Calu3 (cell line): Measurements from ENCODE around the gene SND1. TPM values are rescaled to one million over a fixed set of nuclear protein-coding genes. Genes with fewer than 3 reads are reported as not detected.

Experiments
- BruUV-seq: library from RNA; stranded (reverse); fragments of 400-500 nt; replicated peaks from 2 replicates; lab custom pipeline; 2021; lab: Mats Ljungman, UMichigan
- CTCF ChIA-PET: fragments of 300-600 bp; sonication (Branson Sonifier 250); formaldehyde crosslinking; loops from one replicate; lab custom pipeline; 2022; ENCODE audit warnings: antibody characterized with exemption; lab: Charles Lee
- DNase-seq: peaks from one replicate; pipeline ENCODE4 v3.0.0; 2022
- H3K27ac Mint-ChIP-seq: one replicate; pipeline ENCODE4 v1.8.0; 2022; ENCODE audit warnings: mixed read lengths; ENCODE audit not compliant: unreplicated experiment
- H3K27me3 Mint-ChIP-seq: one replicate; pipeline ENCODE4 v1.8.0; 2022; ENCODE audit warnings: mixed read lengths; ENCODE audit not compliant: unreplicated experiment
- H3K36me3 Mint-ChIP-seq: one replicate; pipeline ENCODE4 v1.8.0; 2022; ENCODE audit warnings: mild to moderate bottlenecking, moderate library complexity, mixed read lengths; ENCODE audit not compliant: insufficient read depth, unreplicated experiment
- H3K4me1 Mint-ChIP-seq: one replicate; pipeline ENCODE4 v1.8.0; 2022; ENCODE audit warnings: mild to moderate bottlenecking, low read depth, mixed read lengths; ENCODE audit not compliant: unreplicated experiment
- H3K4me3 Mint-ChIP-seq: one replicate; pipeline ENCODE4 v1.8.0; 2022; ENCODE audit warnings: mild to moderate bottlenecking, low read depth, moderate library complexity, mixed read lengths; ENCODE audit not compliant: unreplicated experiment
- H3K9me3 Mint-ChIP-seq: one replicate; pipeline ENCODE4 v1.8.0; 2022; ENCODE audit warnings: low read depth, mixed read lengths; ENCODE audit not compliant: unreplicated experiment
- intact Hi-C: fragments of 100-400 bp; cut with micrococcal nuclease; formaldehyde crosslinking; loops from one replicate; pipeline ENCODE4 v1.10.0; 2022; ENCODE audit not compliant: unreplicated experiment
- total RNA-seq: library from RNA; stranded (reverse); gene quantifications from 2 replicates; pipeline ENCODE4 v1.2.3, GENCODE V29; 2022
- TF ChIP-seq, protein P1 (sequence below): fragments of 200-600 bp; IDR thresholded peaks from one replicate; pipeline ENCODE4 v1.8.0; 2022; ENCODE audit warnings: antibody characterized with exemption; ENCODE audit not compliant: unreplicated experiment

The SND1 gene
- total RNA-seq, 1 experiment from 2014 or later, result 205 TPM

DNA sequence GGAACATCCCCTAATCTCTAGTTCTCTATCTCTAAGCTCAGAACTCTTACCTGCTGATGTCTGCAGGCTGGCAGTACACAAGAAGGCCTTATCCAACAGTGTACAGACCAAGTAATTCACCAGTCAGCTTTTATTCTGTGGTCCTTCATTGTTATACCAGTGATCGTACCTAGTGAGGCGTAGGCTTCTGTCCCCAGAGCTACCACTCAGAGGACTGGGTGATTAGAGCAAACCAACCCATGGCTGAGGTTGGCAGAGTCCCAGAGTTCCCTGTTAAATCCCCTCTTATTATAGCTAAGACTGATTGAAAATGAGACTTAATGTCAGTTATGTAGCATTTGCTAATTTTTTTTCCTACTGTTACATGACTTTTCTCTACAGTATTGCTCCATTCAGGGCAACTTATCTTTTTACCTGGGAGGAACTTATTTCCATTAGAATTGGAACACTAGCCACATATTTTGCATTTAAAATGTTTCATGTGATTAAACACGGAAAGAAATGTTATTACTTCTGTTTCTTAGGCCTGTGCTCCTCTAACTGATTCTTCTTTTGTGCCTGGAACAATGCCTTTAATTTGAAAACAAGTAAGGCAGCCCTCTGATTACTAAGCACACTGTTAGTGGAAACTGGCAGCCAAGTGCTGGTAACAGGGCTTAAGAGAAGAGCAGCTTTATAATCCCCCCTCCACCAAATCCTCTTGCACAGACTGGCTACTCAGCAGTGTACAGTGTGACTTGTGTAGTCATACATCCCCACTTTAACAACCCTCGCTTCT lies 252.1 kb downstream of the SND1 start:
- CTCF ChIA-PET, result no interaction called here
- Mint-ChIP-seq H3K27ac (no peak overlapping the region), H3K9me3 (no peaks in the 10 kb centered on the region), H3K27me3 (no peaks in the 10 kb centered on the region), H3K4me3 (no peak overlapping the region), H3K4me1 (peaks cover 40% of the 10 kb centered on the region), H3K36me3 (peaks cover 14% of the 10 kb centered on the region)
- intact Hi-C loops, result no loop called here
- TF ChIP-seq, protein P1, sequence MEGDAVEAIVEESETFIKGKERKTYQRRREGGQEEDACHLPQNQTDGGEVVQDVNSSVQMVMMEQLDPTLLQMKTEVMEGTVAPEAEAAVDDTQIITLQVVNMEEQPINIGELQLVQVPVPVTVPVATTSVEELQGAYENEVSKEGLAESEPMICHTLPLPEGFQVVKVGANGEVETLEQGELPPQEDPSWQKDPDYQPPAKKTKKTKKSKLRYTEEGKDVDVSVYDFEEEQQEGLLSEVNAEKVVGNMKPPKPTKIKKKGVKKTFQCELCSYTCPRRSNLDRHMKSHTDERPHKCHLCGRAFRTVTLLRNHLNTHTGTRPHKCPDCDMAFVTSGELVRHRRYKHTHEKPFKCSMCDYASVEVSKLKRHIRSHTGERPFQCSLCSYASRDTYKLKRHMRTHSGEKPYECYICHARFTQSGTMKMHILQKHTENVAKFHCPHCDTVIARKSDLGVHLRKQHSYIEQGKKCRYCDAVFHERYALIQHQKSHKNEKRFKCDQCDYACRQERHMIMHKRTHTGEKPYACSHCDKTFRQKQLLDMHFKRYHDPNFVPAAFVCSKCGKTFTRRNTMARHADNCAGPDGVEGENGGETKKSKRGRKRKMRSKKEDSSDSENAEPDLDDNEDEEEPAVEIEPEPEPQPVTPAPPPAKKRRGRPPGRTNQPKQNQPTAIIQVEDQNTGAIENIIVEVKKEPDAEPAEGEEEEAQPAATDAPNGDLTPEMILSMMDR, result no peak
- no peak for DNase-seq
- BruUV-seq, result no TSS peak

DNA sequence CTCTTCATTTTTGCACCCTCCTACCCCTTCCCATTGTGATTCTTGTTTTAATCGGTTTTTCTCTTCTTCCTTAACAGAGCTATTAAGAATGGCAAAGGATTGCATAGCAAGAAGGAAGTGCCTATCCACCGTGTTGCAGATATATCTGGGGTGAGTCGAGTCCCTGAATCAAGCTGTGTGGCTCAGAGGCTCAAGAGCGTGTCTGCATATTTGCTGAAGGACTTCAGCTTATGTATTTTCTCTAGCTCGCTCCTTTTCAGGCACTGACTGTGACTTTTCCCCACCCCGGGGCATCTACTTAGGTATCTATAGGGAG lies 252.6 kb downstream of the SND1 start:
- DNase-seq, result no peak
- peaks cover 14% of the 10 kb centered on the region for H3K36me3 Mint-ChIP-seq
- CTCF ChIA-PET, result no interaction called here
- no peak overlapping the region for H3K27ac Mint-ChIP-seq
- H3K4me1 Mint-ChIP-seq, result peaks cover 38% of the 10 kb centered on the region
- H3K4me3 Mint-ChIP-seq, result no peak overlapping the region
- intact Hi-C loops, result no loop called here
- TF ChIP-seq, protein P1, result no peak
- no peaks in the 10 kb centered on the region for H3K9me3 Mint-ChIP-seq
- no peaks in the 10 kb centered on the region for H3K27me3 Mint-ChIP-seq
- no TSS peak for BruUV-seq

DNA sequence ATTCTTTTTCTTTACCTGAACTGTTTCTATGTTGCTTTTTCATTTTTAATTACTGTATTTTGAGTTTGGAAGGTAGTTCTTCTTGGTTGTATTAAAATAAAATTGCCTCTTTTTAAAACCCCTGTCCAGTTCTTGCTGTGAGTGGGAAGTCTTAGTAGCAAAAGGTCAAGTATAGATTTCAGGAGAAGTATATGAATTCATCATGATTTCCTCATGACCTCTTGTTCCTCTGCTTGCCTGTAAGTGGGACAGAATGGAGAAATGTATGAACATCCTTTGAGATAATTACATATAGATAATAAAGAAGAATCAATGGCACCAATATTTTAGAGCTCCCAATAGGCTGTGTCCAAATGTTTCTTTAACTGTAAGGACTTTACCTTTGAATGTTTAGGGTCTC lies 253.0 kb downstream of the SND1 start:
- Mint-ChIP-seq H3K4me3 (no peak overlapping the region), H3K4me1 (peaks cover 37% of the 10 kb centered on the region), H3K9me3 (no peaks in the 10 kb centered on the region), H3K27ac (peak overlapping the region; percentile 43), H3K36me3 (peaks cover 14% of the 10 kb centered on the region), H3K27me3 (no peaks in the 10 kb centered on the region)
- no peak for DNase-seq
- TF ChIP-seq, protein P1, result no peak
- CTCF ChIA-PET, result interaction anchor here (1.2 kb wide), 1 partner anchor 201 kb away, joined by 4 read pairs; no protein-coding TSS in a partner anchor
- no TSS peak for BruUV-seq
- intact Hi-C loops, result no loop called here

DNA sequence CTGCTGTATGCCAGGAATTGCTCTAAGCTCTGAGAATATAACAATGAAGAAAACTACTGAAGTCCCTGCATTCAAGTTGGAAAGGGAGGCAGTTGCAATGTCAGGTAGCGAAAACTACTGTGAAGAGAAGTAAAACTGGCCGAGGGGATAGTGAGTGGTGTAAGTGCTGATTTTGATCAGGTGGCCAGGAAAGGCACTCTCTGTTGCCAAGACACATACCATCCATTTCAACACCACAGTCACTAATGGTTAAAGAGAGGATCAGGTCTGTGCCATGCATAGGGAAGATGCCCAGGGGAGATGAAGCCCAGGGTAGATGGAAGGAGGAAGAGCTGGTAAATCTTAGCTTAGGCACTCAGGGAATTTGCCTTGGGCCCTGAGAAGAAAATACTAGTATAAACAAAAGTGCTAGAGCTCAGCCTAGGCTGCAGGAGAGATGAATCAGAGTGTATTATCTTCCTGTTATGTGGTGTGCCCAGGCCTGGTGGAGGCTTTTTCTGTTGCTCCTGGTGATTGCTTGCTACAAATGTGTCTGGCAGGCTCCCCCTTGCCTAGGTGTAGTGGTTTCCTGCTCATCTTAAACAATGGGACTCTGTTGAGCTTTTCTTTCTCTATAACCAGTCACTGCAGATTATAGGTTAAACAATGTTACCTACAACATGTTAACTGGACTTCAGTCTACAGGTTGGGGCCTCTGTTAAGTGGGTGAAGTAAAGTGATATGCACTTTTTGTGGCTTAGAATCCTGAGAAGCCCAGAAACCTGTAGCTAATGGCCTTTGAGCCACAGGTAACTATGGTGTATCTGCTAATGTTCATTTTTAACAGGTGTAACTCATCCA lies 253.7 kb downstream of the SND1 start:
- peak; percentile 35 for DNase-seq
- peaks cover 14% of the 10 kb centered on the region for H3K36me3 Mint-ChIP-seq
- no TSS peak for BruUV-seq
- intact Hi-C loops, result no loop called here
- peak overlapping the region; percentile 43 for H3K27ac Mint-ChIP-seq
- H3K4me1 Mint-ChIP-seq, result peaks cover 37% of the 10 kb centered on the region
- CTCF ChIA-PET, result interaction anchor here (0.5 to 1.2 kb wide), 4 partner anchors 9 to 313 kb away, joined by 3 to 4 read pairs (median 4); no protein-coding TSS in a partner anchor
- H3K27me3 Mint-ChIP-seq, result no peaks in the 10 kb centered on the region
- H3K9me3 Mint-ChIP-seq, result no peaks in the 10 kb centered on the region
- H3K4me3 Mint-ChIP-seq, result no peak overlapping the region
- TF ChIP-seq, protein P1, result no peak
